Endothelial cell of umbilical vein (primary cell): ENCODE data around the gene AGBL4. TPM values are rescaled to one million over a fixed set of nuclear protein-coding genes. Genes with fewer than 3 reads are reported as not detected.
"Not testable (repeated sequence)": the region's sequence is repeated elsewhere in the genome, so short reads cannot be mapped to it uniquely, and the experiment has no call there.

Source experiments
- BruUV-seq: library from RNA; stranded (reverse); fragments of 400-500 nt; replicated peaks from 2 replicates; lab custom pipeline; 2021; lab: Mats Ljungman, UMichigan
- CTCF ChIA-PET: fragments of 300-600, 350-600 bp; sonication (Branson Sonifier 250); formaldehyde crosslinking; loops from one replicate; lab custom pipeline; 2021; ENCODE audit warnings: antibody characterized with exemption, inconsistent platforms; lab: Charles Lee
- POLR2A ChIA-PET: fragments of 300-600, 350-600 bp; sonication (Branson Sonifier 250); formaldehyde crosslinking; loops from one replicate; lab custom pipeline; 2021; ENCODE audit warnings: antibody characterized with exemption, inconsistent platforms; lab: Charles Lee
- DNase-seq: peaks from one replicate; pipeline ENCODE4 v3.0.0-alpha.2; 2011; ENCODE audit warnings: low read depth, low spot score
- FAIRE-seq: peaks from 2 replicates; lab custom pipeline; 2011; peaks lifted over from hg19 to GRCh38; lab: Jason Lieb, UNC
- H2AFZ ChIP-seq: 2 replicates; pipeline ENCODE4 v1.6.0; 2012; ENCODE audit warnings: low read depth, low read length, control low read depth, inconsistent platforms
- H3K27ac ChIP-seq: 2 replicates; pipeline ENCODE4 v1.5.1; 2011; ENCODE audit warnings: low read depth, mild to moderate bottlenecking, control low read depth, low read length, moderate library complexity; ENCODE audit not compliant: insufficient read depth
- H3K27me3 ChIP-seq, 2 experiments: 2 replicates each; pipeline versions ENCODE4 v1.6.0 to v1.6.1; 2011; ENCODE audit warnings: low read length in 2 of 2, mixed read lengths in 1 of 2; ENCODE audit not compliant: control insufficient read depth in 2 of 2, insufficient read depth in 2 of 2
- H3K36me3 ChIP-seq, 2 experiments: 2 replicates in 1 of 2; 3 replicates in 1 of 2; pipeline ENCODE4 v1.5.1; 2011; ENCODE audit warnings: low read length in 2 of 2, mild to moderate bottlenecking in 1 of 2, moderate library complexity in 1 of 2; ENCODE audit not compliant: control insufficient read depth in 2 of 2, insufficient read depth in 2 of 2; ENCODE audit errors: extremely low read depth in 1 of 2
- H3K4me1 ChIP-seq: 3 replicates; pipeline ENCODE4 v1.5.1; 2011; ENCODE audit warnings: mild to moderate bottlenecking, low read length; ENCODE audit not compliant: control insufficient read depth, insufficient read depth; ENCODE audit errors: extremely low read depth
- H3K4me2 ChIP-seq: 2 replicates; pipeline ENCODE4 v1.6.1; 2011; ENCODE audit warnings: low read length, control low read depth, mixed read lengths; ENCODE audit not compliant: insufficient read depth
- H3K4me3 ChIP-seq, 3 experiments: fragments of 200-600 bp in 1 of 3; sonication (generic), shearing (Covaris generic) in 1 of 3; replicated peaks in 1 of 3; 2 replicates each; pipeline ENCODE4 v1.5.1; 2011 to 2016; ENCODE audit warnings: control low read depth in 3 of 3, low read length in 3 of 3, mild to moderate bottlenecking in 2 of 3, inconsistent platforms in 1 of 3, low read depth in 1 of 3, moderate library complexity in 1 of 3; ENCODE audit not compliant: insufficient read depth in 1 of 3
- H3K79me2 ChIP-seq: 2 replicates; pipeline ENCODE4 v1.6.0; 2012; ENCODE audit warnings: low read length, inconsistent platforms; ENCODE audit not compliant: control insufficient read depth, insufficient read depth
- H3K9ac ChIP-seq: replicated peaks from 2 replicates; pipeline ENCODE3; 2011; ENCODE audit warnings: low read length, control low read depth; ENCODE audit not compliant: insufficient read depth; ENCODE audit errors: extremely low read depth
- H3K9me1 ChIP-seq: replicated peaks from 3 replicates; pipeline ENCODE4 v1.6.0; 2011; ENCODE audit warnings: mild to moderate bottlenecking, low read length; ENCODE audit not compliant: control insufficient read depth, insufficient read depth; ENCODE audit errors: extremely low read depth
- H3K9me3 ChIP-seq: replicated peaks from 2 replicates; pipeline ENCODE4 v1.5.1; 2012; ENCODE audit warnings: low read length, inconsistent platforms; ENCODE audit not compliant: control insufficient read depth, insufficient read depth
- H4K20me1 ChIP-seq: replicated peaks from 2 replicates; pipeline ENCODE3; 2011; ENCODE audit warnings: mild to moderate bottlenecking, low read length; ENCODE audit not compliant: control insufficient read depth, insufficient read depth; ENCODE audit errors: extremely low read depth
- FOS ChIP-seq: IDR thresholded peaks from 2 replicates; pipeline ENCODE4 v1.6.1; 2011; ENCODE audit warnings: mild to moderate bottlenecking, low read length, moderate library complexity, borderline replicate concordance; ENCODE audit not compliant: insufficient read depth
- MAX ChIP-seq: IDR thresholded peaks from 2 replicates; pipeline ENCODE4 v1.6.1; 2011; ENCODE audit not compliant: insufficient read depth, insufficient read length
- POLR2A ChIP-seq: IDR thresholded peaks from 2 replicates; pipeline ENCODE4 v1.6.1; 2012; ENCODE audit warnings: low read depth, mild to moderate bottlenecking, control low read depth, low read length
- dilution Hi-C: fragments of 300-500 bp; cut with MboI; formaldehyde crosslinking; loops from one replicate; pipeline ENCODE4 v1.15.0; 2019; ENCODE audit warnings: low sequenced_read_pairs; ENCODE audit not compliant: extremely low pct_ligation_motif_present
- intact Hi-C: fragments of 100-400 bp; cut with micrococcal nuclease; formaldehyde crosslinking; loops from one replicate; pipeline ENCODE4 v1.10.0; 2022
- polyA plus RNA-seq, 4 experiments: library from polyadenylated mRNA; depleted of rRNA in 3 of 4; stranded (reverse) in 3 of 4; unstranded in 1 of 4; fragments of >200 nt; gene quantifications; 2 replicates each; pipeline versions ENCODE4 v1.2.1 to v1.2.3, GENCODE V29; 2011 to 2012; ENCODE audit warnings: missing spikeins in 1 of 4
- total RNA-seq: library from RNA; stranded (reverse); gene quantifications from 2 replicates; pipeline ENCODE4 v1.2.3, GENCODE V29; 2021
- TF ChIP-seq, protein P1 (sequence below), 2 donors: IDR thresholded peaks; 1 replicate in 1 of 2; 2 replicates in 1 of 2; pipeline ENCODE4 v1.5.1; 2011; ENCODE audit warnings: low read length in 2 of 2, mild to moderate bottlenecking in 2 of 2, moderate library complexity in 2 of 2, control low read depth in 1 of 2, inconsistent platforms in 1 of 2, low read depth in 1 of 2; ENCODE audit not compliant: insufficient read depth in 1 of 2; ENCODE audit errors: extremely low read depth in 1 of 2

The AGBL4 gene
- total and polyA plus RNA-seq, 2 donors (not counting 3 experiments of a cell fraction or from before 2014, with no cell fraction given) = not detected

DNA sequence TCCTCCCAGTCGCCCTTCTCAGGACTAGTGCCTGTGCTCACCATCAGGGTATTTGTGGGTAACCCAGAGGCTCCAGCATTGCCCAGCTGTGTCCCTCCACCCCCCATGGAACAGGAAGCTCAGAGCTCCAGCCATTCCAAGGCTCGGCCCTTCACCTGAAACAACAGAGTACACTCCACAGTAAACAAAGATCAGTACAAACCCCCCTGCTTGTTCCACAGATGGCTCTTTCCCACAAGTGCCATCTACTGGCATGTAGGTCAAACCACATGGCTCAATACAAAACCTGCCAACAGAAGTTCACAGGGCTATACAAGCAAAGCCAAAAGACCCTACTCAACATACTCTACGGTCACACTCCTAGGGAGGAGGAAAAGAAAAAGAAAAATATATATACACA, 258.7 kb downstream of the AGBL4 start:
- intact Hi-C loops (no loop called here), dilution Hi-C loops (no loop called here)
- BruUV-seq = no TSS peak
- TF ChIP-seq MAX (no peak), POLR2A (no peak), FOS (no peak)
- TF ChIP-seq, protein P1, sequence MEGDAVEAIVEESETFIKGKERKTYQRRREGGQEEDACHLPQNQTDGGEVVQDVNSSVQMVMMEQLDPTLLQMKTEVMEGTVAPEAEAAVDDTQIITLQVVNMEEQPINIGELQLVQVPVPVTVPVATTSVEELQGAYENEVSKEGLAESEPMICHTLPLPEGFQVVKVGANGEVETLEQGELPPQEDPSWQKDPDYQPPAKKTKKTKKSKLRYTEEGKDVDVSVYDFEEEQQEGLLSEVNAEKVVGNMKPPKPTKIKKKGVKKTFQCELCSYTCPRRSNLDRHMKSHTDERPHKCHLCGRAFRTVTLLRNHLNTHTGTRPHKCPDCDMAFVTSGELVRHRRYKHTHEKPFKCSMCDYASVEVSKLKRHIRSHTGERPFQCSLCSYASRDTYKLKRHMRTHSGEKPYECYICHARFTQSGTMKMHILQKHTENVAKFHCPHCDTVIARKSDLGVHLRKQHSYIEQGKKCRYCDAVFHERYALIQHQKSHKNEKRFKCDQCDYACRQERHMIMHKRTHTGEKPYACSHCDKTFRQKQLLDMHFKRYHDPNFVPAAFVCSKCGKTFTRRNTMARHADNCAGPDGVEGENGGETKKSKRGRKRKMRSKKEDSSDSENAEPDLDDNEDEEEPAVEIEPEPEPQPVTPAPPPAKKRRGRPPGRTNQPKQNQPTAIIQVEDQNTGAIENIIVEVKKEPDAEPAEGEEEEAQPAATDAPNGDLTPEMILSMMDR (IDR thresholded peaks at IDR 0.05; ENCODE audit: extremely low read depth in 1 of 2, insufficient read depth in 1 of 2, low read depth in 1 of 2, low read length in 2 of 2) = no peak
- no peaks in the 10 kb centered on the region for H3K27me3 ChIP-seq
- no peaks in the 10 kb centered on the region for H3K79me2 ChIP-seq
- FAIRE-seq (no peak), DNase-seq (no peak)
- H3K9ac ChIP-seq = no peak overlapping the region
- ChIA-PET POLR2A (no interaction called here), CTCF (no interaction called here)
- no peaks in the 10 kb centered on the region for H3K4me1 ChIP-seq
- H3K27ac ChIP-seq = no peak overlapping the region
- no peaks in the 10 kb centered on the region for H3K36me3 ChIP-seq
- no peaks in the 10 kb centered on the region for H4K20me1 ChIP-seq
- no peak overlapping the region for H3K4me2 ChIP-seq
- H3K9me1 ChIP-seq = no peaks in the 10 kb centered on the region
- no peaks in the 10 kb centered on the region for H3K9me3 ChIP-seq
- no peak overlapping the region for H3K4me3 ChIP-seq
- H2AFZ ChIP-seq = no peak overlapping the region

DNA sequence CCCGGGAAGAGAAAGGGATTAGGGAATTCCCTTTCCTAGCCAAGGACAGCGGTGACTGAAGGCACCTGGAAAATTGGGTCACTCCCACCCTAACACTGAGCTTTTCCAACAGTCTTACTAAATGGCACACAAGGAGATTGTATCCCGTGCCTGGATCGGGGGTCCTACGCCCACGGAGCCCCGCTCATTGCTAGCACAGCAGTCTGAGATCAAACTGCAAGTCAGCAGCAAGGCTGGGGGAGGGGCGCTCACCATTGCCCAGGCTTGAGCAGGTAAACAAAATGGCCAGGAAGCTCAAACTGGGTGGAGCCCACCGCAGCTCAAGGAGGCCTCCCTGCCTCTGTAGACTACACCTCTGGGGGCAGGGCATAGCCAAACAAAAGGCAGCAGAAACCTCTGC, 285.6 kb downstream of the AGBL4 start:
- H3K36me3 ChIP-seq, H3K9ac ChIP-seq, FAIRE-seq, intact Hi-C loops, H3K4me2 ChIP-seq, H3K27ac ChIP-seq, H3K4me1 ChIP-seq, BruUV-seq, POLR2A ChIA-PET, H3K9me1 ChIP-seq, H4K20me1 ChIP-seq, dilution Hi-C loops, H2AFZ ChIP-seq, DNase-seq, H3K9me3 ChIP-seq, H3K79me2 ChIP-seq, CTCF ChIA-PET, H3K4me3 ChIP-seq, H3K27me3 ChIP-seq: not testable (repeated sequence)
